Caki2 (cell line): ENCODE measurements around the gene FAM210B. TPM values are rescaled to one million over a fixed set of nuclear protein-coding genes. Genes with fewer than 3 reads are reported as not detected.
"Not testable (repeated sequence)": the region's sequence is repeated elsewhere in the genome, so short reads cannot be mapped to it uniquely, and the experiment has no call there.

Experiments
- DNase-seq: peaks from one replicate; pipeline ENCODE4 v3.0.0-alpha.2; 2015; ENCODE audit warnings: low read depth
- in situ Hi-C: cut with HindIII; loops from 2 replicates; pipeline ENCODE4 v1.10.0; 2016; ENCODE audit warnings: low sequenced_read_pairs, low pct_unique_long_range_greater_than_20kb, mixed read lengths
- total RNA-seq: library from RNA; depleted of rRNA; stranded (reverse); fragments of >200 nt; shearing (Covaris generic); gene quantifications from 2 replicates; pipeline ENCODE4 v1.2.3, GENCODE V29; 2014; ENCODE audit warnings: low replicate concordance

The FAM210B gene
- total RNA-seq, 1 experiment from 2014 or later: 12.8 TPM

DNA sequence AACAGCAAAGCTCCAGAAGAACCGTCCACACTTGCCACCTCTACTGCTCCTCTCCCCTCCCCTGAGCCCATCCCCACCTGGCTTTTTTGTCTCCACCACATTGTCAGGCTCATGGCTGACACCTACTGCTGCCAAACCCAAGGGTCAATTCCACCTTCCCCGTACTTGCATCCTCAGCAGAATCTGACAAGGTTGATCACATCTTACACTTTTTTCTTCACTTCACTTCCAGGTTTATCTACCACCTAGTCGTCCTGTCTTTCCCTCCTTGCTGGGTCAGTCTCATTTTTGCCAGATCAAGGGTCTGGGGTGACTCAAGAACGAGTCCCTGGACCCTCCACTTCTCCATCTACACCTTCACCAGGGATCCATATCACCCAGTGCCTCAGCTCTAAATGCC, 30.1 kb downstream of the FAM210B start:
- in situ Hi-C loops: no loop called here
- no peak for DNase-seq

DNA sequence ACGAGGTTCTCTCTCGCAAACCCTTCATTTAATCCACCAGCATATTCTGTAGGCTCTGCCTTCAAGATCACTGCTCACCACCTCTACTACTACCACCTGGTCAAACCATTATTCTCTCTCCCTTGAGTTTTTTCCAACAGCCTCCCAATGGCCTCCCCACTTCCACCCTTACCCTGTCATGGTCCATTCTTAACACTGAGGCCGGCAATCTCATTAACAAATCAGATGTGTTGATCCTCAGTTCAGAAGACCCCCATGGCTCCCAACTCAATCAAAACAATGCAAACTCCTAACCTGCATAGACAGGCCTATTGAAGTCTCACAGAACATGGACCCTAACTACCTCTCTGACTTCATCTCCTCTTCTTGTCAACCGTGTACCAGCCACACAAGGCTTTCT, 31.0 kb downstream of the FAM210B start:
- in situ Hi-C loops: no loop called here
- no peak for DNase-seq

DNA sequence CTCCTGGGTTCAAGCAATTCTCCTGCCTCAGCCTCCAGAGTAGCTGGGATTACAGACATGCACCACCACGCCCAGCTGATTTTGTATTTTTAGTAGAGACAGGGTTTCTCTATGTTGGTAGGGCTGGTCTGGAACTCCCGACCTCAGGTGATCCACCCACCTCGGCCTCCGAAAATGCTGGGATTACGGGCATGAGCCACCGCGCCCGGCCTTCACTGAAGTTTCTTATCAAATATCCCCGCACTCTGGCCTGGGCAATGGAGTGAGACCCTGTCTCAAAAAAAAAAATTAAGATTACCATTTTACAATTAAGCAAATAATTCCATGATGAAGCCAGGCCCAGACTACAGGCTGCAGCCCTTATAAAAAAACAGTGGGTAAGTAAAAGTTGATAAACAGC, 31.6 kb downstream of the FAM210B start:
- DNase-seq, in situ Hi-C loops: not testable (repeated sequence)

- no peak for DNase-seq
- in situ Hi-C loops: no loop called here
These were observed 32.3 kb downstream of the FAM210B start for GRCh38 chr20:56391037-56391436.

GRCh38 chr20:56391596-56392131, 32.9 kb downstream of the FAM210B start:
- in situ Hi-C loops: no loop called here
- DNase-seq: no peak

DNA sequence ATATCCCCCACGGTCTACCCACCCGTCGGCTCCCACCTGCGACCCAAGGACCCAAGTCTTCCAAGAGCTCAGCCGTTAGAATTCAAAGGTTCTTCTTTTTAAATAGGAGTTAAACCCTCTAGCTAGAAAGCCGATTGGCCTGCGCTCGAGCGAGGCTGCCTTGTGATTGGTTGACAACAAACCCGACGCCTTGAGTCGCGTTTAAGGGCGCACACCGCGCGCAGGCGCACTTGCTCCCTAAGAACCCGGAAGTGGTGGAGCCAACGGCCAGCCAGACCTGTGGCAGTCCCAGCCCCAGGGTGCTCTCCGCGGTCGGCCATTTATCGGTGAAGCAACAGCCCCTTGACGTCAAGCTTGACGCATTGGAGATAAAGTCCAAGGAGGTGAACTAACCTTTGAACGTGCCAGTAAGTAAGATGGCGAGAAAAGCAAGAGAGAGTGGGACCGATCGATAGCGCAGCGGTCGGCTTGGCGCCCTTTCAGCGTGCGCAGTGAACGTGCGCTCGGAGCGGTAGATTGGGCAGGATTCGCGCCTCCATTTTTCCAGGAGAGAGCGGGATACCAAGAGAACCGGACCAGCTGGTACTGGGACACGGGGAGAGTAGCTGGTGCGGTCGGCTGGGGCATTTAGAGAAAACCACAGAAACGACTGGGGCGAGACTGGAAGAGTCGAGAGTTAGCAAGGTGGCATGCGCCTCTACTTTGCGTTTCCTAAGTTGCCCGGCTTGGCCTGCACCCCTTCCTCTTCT, 33.5 kb downstream of the FAM210B start, which contains the start of the genes AURKA and CSTF1:
Gene AURKA, minus strand, starts transcription at position 84 of the 749 bp plus-strand sequence. CDS start 4,018 bp downstream, outside the sequence.
Gene CSTF1, plus strand, starts transcription at position 514 of the 749 bp plus-strand sequence. CDS start 2,908 bp downstream, outside the sequence.
- in situ Hi-C loops: no loop called here
- DNase-seq: peak; percentile 100

DNA sequence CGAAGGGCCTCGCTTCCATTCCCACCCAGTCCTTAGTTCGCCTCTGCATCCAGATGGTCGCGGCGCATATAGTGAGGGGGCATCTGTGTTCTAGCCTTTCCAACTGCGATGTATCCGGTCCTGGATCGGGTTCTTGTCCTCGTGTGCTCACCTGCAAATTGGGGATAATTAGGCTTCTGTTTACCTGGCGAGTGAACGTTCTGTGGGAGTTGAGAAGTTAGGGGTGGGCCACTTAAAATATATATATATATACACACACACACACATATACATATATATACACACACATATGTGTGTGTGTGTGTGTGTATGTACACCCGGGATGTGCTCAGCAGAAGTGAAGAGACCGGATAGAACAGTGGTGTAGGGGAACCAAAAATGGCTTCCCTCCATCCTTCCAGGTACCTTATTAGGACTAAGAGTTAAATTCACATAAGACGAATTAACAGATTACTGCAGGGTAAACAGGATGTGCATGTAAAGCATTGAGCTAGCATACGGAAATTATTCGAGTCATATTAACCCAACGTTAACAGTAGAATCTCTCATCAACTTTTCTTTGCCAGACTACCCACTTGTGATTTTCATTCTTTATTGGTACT, 34.2 kb downstream of the FAM210B start:
- no peak for DNase-seq
- in situ Hi-C loops: no loop called here

GRCh38 chr20:56393653-56394052, 34.9 kb downstream of the FAM210B start:
- DNase-seq: no peak
- in situ Hi-C loops: no loop called here

- no peak for DNase-seq
- in situ Hi-C loops: no loop called here
These were observed 36.4 kb downstream of the FAM210B start for GRCh38 chr20:56395166-56395565.

DNA sequence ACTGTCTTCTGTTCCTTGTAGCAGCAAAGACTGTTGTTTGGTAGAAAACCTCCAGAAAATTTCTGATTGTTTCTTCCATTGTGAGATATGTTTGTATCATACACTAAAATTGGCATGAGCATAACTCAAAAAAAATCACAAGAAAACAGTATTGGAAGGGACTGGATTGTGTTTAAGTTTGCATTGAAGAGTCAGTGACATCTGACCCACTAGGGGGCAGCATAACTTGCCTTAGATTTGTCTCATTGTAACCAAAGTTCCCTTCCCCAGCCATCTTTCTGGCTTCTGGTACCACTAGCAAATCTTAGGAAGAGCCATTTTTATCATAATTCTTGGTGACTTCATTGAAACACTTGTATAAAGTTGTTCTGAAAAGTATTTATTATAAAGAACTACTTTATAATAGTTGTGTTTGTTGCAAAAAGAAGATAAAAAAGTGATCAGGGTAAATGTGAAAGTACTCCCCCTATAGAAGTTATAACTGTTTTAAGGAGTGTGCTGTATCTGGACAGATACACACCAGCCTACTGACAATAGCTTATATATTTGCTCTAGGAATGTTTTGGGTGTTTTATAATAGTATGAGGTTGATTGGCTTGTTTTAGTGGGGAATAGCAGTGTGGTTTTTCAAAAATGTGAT, 41.3 kb downstream of the FAM210B start:
- peak; percentile 32 for DNase-seq

GRCh38 chr20:56403465-56403864, 44.7 kb downstream of the FAM210B start:
- DNase-seq: no peak
- in situ Hi-C loops: no loop called here

More for the DNA sequence above, 41.3 kb downstream of the FAM210B start:
- in situ Hi-C loops: no loop called here

GRCh38 chr20:56405356-56405755, 46.6 kb downstream of the FAM210B start:
- in situ Hi-C loops, DNase-seq: not testable (repeated sequence)

DNA sequence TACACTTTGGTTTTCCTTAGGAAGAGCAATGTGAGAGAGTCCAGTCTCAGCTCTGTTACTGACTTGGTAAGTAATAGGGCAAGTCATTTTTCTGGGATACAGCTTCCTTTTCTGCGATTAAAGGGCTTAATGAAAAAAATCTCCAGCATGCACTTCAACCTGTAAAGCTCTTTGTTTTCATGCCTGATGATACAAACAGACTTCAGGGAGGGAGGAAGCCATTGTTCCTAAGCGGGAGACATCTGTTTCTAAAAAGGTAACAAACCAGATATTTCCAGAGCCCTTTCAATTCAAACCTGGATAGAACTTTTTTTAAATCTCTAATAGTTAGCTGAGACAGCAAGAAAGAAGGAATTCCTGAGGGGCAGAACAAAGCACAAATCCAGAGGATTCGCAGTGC, 48.1 kb downstream of the FAM210B start:
- DNase-seq: no peak
- in situ Hi-C loops: no loop called here

DNA sequence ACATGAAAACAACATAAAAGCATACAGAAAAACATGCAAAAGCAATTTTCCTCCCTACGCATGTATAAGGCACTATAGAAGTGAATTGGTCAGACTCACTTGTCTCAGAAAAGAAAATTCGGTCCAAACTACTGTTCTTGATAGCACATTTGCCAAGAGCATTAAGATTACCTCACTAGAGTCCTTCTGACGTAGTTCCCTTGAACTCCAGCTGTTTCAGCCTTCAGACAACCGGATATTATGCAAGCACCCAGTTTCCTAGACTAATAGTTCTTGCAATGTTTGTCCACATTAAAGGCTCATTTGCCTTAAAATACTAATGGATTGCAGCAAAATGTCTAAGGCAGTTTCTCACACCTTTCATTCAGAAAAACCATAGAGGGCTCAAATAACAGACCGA, 50.7 kb downstream of the FAM210B start:
- no peak for DNase-seq
- in situ Hi-C loops: no loop called here

DNA sequence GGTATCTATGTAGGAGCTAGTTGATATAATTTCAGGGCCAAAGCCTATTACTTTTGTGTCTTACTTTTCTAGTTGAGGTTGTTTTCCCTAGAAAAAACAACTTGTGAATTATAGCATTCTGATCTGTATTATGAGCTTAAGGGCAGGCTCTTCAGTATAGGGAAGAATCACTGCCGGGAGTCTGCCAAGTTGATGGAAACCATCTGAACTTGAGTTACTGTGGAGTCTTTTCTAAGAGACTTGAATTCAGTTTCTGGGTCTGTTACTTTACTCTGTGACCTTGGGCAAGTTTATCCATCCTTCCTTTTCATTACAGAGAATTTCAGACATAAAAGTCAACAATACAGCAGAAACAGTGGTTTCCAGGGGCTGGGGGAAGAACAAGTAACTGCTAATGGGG, 51.2 kb downstream of the FAM210B start:
- no peak for DNase-seq
- in situ Hi-C loops: no loop called here

GRCh38 chr20:56411287-56411686, 52.5 kb downstream of the FAM210B start:
- in situ Hi-C loops: not testable (repeated sequence)

GRCh38 chr20:56411759-56412472, 53.1 kb downstream of the FAM210B start, which contains the start of gene CASS4:
CASS4 (plus strand) TSS chr20:56412260; CDS start chr20:56412459, 199 bp downstream.
- DNase-seq: no peak
- in situ Hi-C loops: no loop called here

More at GRCh38 chr20:56411287-56411686, 52.5 kb downstream of the FAM210B start:
- not testable (repeated sequence) for DNase-seq

DNA sequence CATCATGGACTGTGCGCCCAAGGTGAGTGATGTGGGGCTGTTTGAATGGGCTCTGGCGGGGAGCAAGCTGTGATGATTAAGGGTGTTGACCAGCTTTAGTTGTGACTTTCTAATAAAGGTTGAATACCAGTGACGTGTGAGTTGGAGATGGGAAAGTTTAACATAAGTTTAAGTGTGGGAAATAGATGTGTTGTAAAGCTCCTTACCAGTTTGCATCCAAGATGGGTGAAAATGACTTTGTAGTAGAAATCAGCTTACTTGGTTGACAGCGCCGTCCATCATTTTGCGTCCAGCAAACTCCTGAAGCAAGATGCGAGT, 53.7 kb downstream of the FAM210B start:
- DNase-seq: no peak
- in situ Hi-C loops: no loop called here
